T-helper 2 cell (primary cell): ENCODE measurements around the gene CPAMD8.
"Not testable (repeated sequence)": the region's sequence is repeated elsewhere in the genome, so short reads cannot be mapped to it uniquely, and the experiment has no call there.

Experiments used
- DNase-seq, 5 experiments: peaks; one replicate each; pipeline versions ENCODE4 v3.0.0 to v3.0.0-alpha.2; 2012 to 2022

Gene CPAMD8

GRCh38 chr19:16998635-16999194 lies 27.9 kb downstream of the CPAMD8 start:
- DNase-seq, result no peak

- not testable (repeated sequence) for DNase-seq
These were observed 29.6 kb downstream of the CPAMD8 start for GRCh38 chr19:16996838-16997490.

GRCh38 chr19:16988661-16989060 lies 37.9 kb downstream of the CPAMD8 start:
- no peak for DNase-seq

- no peak for DNase-seq
These were observed 41.2 kb downstream of the CPAMD8 start for GRCh38 chr19:16985403-16985802.

- not testable (repeated sequence) for DNase-seq
These were observed 44.0 kb downstream of the CPAMD8 start for GRCh38 chr19:16982586-16982985.

GRCh38 chr19:16978839-16979802 lies 47.5 kb downstream of the CPAMD8 start:
- DNase-seq, result no peak

- DNase-seq, result no peak
These were observed 48.5 kb downstream of the CPAMD8 start for GRCh38 chr19:16978156-16978555.

GRCh38 chr19:16977306-16977705 lies 49.3 kb downstream of the CPAMD8 start:
- no peak for DNase-seq

GRCh38 chr19:16976446-16976845 lies 50.2 kb downstream of the CPAMD8 start:
- DNase-seq, result no peak

GRCh38 chr19:16970821-16971220 lies 55.8 kb downstream of the CPAMD8 start:
- DNase-seq, result no peak

GRCh38 chr19:16969135-16969534 lies 57.5 kb downstream of the CPAMD8 start:
- no peak for DNase-seq

GRCh38 chr19:16960996-16961822 lies 65.4 kb downstream of the CPAMD8 start:
- not testable (repeated sequence) for DNase-seq

- not testable (repeated sequence) for DNase-seq
These were observed 68.3 kb downstream of the CPAMD8 start for GRCh38 chr19:16958277-16958676.

- DNase-seq, result no peak
These were observed 68.8 kb downstream of the CPAMD8 start for GRCh38 chr19:16957855-16958254.

- no peak for DNase-seq
These were observed 69.4 kb downstream of the CPAMD8 start for GRCh38 chr19:16957151-16957701.

- DNase-seq, result no peak
These were observed 71.4 kb downstream of the CPAMD8 start for GRCh38 chr19:16955161-16955560.

GRCh38 chr19:16952046-16952445 lies 74.6 kb downstream of the CPAMD8 start:
- DNase-seq, result no peak

- DNase-seq, result no peak
These were observed 75.1 kb downstream of the CPAMD8 start for GRCh38 chr19:16951529-16951928.

- no peak for DNase-seq
These were observed 77.0 kb downstream of the CPAMD8 start for GRCh38 chr19:16949496-16950023.

- no peak for DNase-seq
These were observed 79.4 kb downstream of the CPAMD8 start for GRCh38 chr19:16946951-16947940.
